Hippocampal formation (tissue), 2 donors: ENCODE measurements around the gene L3MBTL3.
"Not testable (repeated sequence)": the region's sequence is repeated elsewhere in the genome, so short reads cannot be mapped to it uniquely, and the experiment has no call there.

ENCODE experiments used
- DNase-seq, 2 donors: peaks; one replicate each; lab custom pipeline; 2025; lab: John Stamatoyannopoulos, UW

The L3MBTL3 gene

GRCh38 chr6:130138116-130138908 lies 119.9 kb downstream of the L3MBTL3 start:
- DNase-seq = no peak

GRCh38 chr6:130138909-130139242 lies 120.5 kb downstream of the L3MBTL3 start:
- DNase-seq = no peak

GRCh38 chr6:130140084-130140483 lies 121.7 kb downstream of the L3MBTL3 start:
- no peak for DNase-seq

GRCh38 chr6:130143709-130144108 lies 125.3 kb downstream of the L3MBTL3 start:
- no peak for DNase-seq

GRCh38 chr6:130147111-130147510 lies 128.7 kb downstream of the L3MBTL3 start:
- DNase-seq = no peak

- DNase-seq = no peak
These were observed 129.8 kb downstream of the L3MBTL3 start for GRCh38 chr6:130148181-130148580.

GRCh38 chr6:130149016-130149415 lies 130.6 kb downstream of the L3MBTL3 start:
- DNase-seq = not testable (repeated sequence)

- no peak for DNase-seq
These were observed 132.5 kb downstream of the L3MBTL3 start for GRCh38 chr6:130150906-130151305.

GRCh38 chr6:130152908-130153510 lies 134.6 kb downstream of the L3MBTL3 start:
- no peak for DNase-seq

GRCh38 chr6:130156908-130157307 lies 138.5 kb downstream of the L3MBTL3 start:
- DNase-seq = no peak

GRCh38 chr6:130158056-130158455 lies 139.7 kb downstream of the L3MBTL3 start:
- no peak for DNase-seq

GRCh38 chr6:130158548-130158947 lies 140.2 kb downstream of the L3MBTL3 start:
- no peak for DNase-seq

- no peak for DNase-seq
These were observed 141.6 kb downstream of the L3MBTL3 start for GRCh38 chr6:130159956-130160355.

GRCh38 chr6:130161683-130162404 lies 143.5 kb downstream of the L3MBTL3 start:
- DNase-seq = no peak

GRCh38 chr6:130162421-130162820 lies 144.0 kb downstream of the L3MBTL3 start:
- no peak for DNase-seq

- DNase-seq = no peak
These were observed 144.9 kb downstream of the L3MBTL3 start for GRCh38 chr6:130163266-130163665.

- no peak for DNase-seq
These were observed 145.9 kb downstream of the L3MBTL3 start for GRCh38 chr6:130164251-130164650.

GRCh38 chr6:130167655-130168054 lies 149.3 kb downstream of the L3MBTL3 start:
- no peak for DNase-seq

- not testable (repeated sequence) for DNase-seq
These were observed 151.8 kb downstream of the L3MBTL3 start for GRCh38 chr6:130170160-130170559.

GRCh38 chr6:130173377-130174004 lies 155.1 kb downstream of the L3MBTL3 start:
- DNase-seq = not testable (repeated sequence)

GRCh38 chr6:130176378-130176777 lies 158.0 kb downstream of the L3MBTL3 start:
- no peak for DNase-seq

GRCh38 chr6:130178692-130179091 lies 160.3 kb downstream of the L3MBTL3 start:
- DNase-seq = no peak
